T1000 (cell line): ENCODE data around the gene STAP1.
"Not testable (repeated sequence)": the region's sequence is repeated elsewhere in the genome, so short reads cannot be mapped to it uniquely, and the experiment has no call there.

Source experiments
- DNase-seq: peaks from one replicate; lab custom pipeline; 2025; ENCODE audit warnings: mixed read lengths; lab: John Stamatoyannopoulos, UW

The STAP1 gene, protein sequence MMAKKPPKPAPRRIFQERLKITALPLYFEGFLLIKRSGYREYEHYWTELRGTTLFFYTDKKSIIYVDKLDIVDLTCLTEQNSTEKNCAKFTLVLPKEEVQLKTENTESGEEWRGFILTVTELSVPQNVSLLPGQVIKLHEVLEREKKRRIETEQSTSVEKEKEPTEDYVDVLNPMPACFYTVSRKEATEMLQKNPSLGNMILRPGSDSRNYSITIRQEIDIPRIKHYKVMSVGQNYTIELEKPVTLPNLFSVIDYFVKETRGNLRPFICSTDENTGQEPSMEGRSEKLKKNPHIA

DNA sequence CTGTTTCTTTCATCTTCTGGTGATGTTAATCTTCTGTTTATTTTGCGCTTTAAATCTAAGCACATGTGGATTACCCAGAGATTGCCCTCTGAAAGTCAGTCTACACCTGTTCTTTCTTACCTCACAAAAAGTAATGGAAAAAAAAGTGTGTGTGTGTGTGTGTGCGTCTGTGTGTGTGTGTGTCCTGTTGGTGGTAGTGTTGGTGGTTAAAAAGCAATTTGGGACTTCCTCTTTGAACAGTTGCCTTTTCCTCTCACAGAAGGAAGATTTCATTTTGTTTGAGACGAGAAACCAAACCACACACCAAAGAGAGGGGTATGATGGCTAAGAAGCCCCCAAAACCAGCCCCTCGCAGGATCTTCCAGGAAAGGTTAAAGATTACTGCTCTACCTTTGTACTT is at the start of gene STAP1:
Gene STAP1, plus strand, starts transcription at position 235 of the 400 bp plus-strand sequence. Its CDS starts 83 bp downstream, at position 318.
- no peak for DNase-seq

DNA sequence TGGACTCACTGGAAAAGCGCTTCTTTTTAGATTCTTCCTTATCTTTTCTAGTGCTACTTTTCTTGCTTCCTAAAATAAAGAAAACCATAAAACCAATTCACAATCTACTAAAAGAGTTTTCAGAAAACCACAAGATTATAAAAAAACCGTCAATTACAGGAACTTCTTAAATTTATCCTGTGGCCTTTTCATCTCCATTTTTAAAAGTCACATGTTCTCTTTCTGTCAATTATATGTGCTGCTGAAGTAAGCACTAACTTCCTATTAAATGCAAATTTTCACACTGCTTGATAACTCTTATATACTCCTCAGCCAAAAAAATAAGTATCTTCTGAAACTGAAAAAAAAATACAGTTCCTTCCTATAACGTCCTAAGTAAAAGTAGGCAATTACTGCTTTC is 46.0 kb upstream of the STAP1 start:
- no peak for DNase-seq

DNA sequence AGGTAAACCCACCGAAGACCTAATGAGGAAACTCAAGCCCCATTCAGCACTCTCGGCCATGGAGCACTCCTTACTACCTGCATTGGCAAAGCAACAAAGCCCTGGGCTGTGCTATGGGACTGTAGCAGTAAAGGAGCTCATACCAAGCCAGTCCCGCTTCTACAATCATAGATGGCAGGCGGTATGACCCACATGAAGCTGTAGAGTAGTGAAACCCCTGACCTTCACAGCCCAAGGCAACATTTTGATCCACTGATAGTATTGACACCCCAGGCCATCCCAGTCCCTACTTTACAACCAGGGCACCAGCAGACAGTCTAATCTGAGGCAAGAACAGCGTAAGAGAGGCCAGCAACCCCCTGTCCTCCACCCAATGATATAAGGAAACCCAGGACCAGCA is 38.4 kb upstream of the STAP1 start:
- DNase-seq, result no peak

DNA sequence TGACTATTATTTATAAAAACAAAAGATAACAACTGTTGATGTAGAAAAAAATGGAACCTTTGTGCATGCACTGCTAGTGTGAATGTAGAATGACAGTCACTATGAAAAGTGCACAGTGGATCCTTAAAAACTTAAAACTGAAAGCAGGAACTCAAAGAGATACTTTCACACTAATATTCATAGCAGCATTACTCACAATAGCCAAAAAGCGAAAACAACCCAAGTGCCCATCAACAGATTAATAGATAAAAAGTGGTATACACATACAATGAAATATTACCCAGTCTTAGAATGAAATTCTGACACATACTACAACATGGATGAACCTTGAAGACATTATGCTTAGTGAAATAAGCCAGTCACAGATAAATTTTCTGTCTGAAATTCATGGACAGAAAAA is 37.0 kb upstream of the STAP1 start:
- no peak for DNase-seq

DNA sequence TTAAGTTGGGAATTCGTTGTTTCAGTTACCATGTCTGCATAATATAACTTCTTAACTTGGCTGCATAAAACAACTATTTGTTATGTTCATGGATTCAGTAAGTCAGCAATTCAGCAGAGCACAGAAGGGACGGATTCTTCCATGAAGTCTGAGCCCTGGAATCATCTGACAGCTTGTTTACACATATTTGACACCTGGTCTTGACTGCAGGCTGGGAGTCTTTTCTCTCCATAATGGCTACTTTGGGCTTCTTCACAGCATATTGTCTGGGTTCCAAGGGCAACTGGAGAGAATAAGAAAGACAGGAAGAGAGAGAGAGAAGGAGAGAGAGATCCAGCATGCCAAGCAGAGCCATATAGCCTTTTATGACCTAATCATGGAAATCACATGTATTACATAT is 36.3 kb upstream of the STAP1 start:
- DNase-seq, result no peak

DNA sequence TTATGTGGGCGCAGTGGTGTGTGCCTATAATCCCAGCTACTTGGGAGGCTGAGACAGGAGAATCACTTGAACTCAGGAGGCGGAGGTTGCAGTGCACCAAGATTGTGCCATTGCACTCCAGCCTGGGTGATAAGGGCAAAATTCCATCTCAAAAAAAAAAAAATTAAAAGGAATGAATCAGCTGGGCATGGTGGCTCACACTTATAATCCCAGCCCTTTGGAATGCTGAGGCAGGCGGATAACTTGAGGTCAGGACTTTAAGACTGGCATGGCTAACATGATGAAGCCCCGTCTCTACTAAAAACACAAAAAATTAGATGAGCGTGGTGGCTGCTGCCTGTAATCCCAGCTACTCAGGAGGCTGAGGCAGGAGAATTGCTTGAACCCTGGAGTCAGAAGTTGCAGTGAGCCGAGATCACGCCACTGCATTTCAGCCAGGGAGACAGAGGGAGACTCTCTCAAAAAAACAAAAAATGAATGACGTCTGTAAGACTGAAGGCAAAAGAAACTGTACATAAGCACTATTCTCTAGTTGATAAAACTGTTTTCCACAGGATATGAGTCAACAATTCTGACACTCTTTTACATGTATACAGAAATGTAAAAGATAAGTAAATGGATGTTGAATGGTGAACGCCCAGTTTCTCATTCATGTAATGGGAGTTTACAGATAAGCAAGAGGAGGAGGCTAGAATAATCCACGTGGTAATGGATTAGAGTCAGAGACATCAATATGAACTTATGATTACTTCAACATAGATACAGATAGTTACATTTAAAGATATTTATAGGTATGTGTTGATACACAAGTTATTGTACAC is 35.5 kb upstream of the STAP1 start:
- DNase-seq, result no peak

DNA sequence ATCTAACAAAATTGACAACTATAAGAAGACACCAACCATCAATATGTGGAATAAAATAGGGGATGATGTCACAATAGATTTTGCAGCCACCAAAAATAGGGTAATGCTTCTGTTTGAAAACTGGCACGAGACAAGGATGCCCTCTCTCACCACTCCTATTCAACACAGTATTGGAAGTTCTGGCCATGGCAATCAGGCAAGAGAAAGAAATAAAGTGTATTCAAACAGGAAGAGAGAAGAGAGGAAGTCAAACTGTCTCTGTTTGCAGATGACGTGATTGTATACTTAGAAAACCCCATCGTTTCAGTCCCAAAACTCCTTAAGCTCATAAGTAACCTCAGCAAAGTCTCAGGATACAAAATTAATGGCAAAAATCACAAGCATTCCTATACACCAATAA is 34.4 kb upstream of the STAP1 start:
- DNase-seq, result not testable (repeated sequence)

DNA sequence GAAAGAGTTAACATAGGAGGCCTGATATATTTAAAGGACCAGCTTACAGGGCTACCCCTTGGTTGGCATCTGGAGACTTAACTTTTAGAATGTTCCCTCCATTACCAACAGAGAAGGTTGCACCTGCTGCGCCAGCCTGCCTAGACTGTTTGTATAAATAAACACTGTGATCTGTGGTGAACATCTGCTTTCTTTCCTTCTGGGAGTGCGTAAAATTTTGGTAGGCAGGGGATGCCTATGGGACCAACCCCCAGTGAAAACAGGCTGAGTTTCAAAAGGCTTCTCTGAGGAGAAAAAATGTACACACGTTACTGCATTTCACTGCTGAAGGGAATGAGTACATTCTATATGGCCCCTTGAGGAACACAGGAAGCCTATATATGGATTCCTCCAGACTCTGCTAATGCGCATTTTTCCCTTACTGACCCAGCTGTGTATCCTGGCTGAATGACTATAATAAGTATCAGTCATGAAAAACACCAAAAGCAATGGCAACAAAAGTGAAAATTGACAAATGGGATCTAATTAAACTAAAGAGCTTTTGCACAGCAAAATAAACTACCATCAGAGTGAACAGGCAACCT is 27.1 kb upstream of the STAP1 start:
- DNase-seq, result no peak

DNA sequence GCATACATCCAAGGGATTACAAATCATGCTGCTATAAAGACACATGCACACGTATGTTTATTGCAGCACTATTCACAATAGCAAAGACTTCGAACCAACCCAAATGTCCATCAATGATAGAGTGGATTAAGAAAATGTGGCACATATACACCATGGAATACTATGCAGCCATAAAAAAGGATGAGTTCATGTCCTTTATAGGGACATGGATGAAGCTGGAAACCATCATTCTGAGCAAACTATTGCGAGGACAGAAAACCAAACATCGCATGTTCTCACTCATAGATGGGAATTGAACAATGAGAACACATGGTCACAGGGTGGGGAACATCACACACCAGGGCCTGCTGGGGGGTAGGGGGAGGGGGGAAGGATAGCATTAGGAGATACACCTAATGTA is 26.1 kb upstream of the STAP1 start:
- not testable (repeated sequence) for DNase-seq

DNA sequence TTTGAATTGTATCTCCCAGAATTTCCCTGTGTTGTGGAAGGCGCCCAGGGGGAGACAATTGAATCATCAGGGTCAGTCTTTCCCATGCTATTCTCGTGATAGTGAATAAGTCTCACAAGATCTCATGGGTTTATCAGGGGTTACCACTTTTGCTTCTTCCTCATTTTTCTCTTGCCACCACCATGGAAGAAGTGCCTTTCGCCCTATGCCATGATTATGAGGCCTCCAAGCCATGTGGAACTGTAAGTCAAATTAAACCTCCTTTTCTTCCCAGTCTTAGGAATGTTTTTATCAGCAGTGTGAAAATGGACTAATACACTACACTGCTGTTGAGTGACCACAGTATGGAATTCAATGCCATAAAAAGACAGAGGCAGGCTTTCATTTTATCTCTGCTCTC is 25.4 kb upstream of the STAP1 start:
- no peak for DNase-seq

DNA sequence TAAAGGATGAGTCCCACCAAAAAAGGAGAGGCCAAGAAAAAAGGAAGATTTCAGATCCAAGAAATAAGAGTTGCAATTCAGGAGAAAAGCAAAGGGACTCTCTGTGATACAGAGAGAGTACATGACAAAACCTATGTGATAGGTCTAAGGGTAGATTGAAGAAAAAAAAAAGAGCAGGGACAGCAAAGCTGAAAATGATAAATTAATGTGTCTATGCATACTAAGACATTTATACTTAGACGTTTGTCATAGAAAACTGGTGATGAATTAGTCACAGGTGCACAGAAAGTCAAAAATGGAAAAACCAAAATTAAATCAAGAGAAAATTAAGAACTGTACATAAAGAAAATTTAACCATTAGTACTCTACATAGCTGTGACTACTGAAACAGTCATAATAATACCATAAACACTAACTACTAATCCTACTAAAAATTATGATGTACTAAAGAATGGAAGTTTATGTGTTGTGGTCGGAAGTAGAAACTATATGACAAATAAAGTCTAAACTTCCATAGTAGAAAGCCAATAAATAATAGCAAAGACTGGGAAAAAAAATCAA is 23.2 kb upstream of the STAP1 start:
- no peak for DNase-seq

DNA sequence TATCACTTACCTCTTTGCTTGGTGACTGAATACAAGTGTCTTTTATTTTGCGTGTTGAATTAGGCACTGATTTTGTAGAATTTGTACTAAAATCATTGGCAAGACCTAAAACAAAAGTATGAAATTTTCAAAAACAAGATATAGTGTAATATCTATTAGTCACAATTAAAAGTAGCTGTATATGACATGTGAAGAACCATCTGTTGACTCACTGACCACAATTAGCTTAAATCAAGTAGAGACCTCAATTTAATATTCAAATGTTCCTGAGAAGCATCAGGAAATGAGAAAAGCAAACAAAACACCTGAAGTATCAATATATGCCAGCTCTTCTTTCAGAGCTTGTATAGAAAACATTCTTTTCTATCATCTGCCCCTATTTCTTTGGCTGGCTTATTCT is 18.7 kb upstream of the STAP1 start:
- no peak for DNase-seq

DNA sequence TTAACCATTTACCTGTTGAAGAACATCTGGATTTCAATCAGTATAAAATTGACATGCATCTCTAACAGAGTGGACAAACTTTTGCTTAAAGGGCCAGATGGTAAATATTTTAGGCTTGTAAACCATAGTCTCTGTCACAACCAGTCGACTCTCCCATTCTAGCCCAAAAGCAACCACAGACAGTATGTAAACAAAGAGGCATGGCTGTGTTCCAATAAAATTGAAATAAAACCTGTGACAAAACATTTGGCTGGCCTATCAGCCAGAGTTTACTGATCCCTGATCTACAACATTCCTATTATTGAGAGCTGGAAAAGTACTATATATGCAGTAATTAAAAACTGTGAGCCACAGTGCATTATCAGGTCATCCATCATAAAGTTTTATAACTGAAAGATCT is 16.5 kb upstream of the STAP1 start:
- no peak for DNase-seq

DNA sequence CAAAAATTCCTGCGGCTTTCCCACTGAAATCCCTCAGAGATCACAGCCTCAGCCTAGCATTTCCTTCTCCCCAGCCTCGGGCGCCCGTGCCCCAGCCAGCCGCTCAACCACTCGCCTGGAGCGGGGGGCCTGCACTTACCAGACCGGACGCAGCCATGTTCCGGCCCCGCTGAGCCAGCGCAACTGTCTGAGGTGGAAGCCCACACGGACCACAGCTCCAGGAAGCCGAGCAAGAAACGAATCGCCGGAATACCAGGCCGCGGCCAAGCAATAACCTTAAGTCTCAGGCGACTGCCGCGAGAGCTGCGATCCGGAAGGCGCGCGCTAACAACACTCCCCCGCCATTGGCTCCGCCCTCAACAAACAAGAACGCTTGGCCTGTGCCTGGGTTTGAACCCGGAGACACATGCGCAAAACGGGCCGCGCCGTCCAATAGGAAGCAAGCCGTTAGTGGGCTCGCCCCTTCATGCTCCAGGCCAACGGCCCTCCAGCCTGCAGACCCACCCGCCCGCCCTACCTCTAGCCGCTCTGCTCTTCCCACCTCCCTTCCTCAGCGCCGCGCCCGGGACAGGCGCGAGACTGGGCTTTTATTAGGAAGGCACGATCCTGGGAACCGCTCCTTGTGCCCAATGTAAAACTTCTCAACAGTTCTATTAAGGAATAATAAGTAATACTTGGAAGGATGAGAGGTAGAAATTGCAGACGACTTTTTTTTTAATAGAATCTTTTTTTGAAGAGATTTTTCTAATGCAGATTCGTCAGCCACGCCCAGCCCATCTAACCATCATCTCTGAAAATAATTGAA is 13.1 kb upstream of the STAP1 start, which contains the start of gene CENPC:
Gene CENPC, minus strand, starts transcription at position 305 of the 805 bp plus-strand sequence. Its CDS starts 148 bp downstream, at position 157.
- peak; percentile 92 for DNase-seq

DNA sequence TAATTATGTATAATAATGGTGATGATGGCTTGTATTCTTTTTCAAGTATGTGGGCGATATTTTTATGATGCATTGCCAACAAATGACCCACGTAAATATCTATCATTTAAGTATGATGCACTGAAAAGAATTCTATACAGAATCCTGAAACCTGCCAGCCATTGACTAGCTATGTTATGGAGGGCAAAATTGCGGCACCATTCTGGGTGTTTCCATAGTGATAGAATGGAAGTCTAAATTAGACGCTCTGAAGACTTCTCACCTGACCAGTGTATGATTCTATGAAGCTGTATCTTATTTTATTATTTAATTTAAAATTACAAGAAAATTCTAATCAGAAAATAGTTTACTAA is 12.5 kb upstream of the STAP1 start:
- no peak for DNase-seq

DNA sequence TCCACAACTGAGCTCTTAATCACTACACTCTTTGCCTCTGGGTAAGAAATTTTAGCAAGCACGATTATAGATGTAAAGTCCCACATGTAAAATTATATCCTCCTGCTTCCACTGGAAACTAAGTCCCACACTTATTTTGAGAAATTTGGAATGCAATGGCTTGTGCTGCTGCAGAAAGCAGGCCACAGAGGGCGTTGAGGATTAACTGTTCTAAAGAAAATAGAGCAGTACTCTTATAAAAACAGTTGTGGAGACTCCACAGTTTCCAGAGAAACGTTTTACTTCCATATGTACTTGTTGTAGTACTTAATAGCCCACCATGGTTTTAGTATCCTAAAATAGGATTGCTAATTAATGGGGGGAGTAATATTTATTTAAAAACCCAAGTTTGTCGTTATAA is 11.6 kb upstream of the STAP1 start:
- DNase-seq, result no peak

DNA sequence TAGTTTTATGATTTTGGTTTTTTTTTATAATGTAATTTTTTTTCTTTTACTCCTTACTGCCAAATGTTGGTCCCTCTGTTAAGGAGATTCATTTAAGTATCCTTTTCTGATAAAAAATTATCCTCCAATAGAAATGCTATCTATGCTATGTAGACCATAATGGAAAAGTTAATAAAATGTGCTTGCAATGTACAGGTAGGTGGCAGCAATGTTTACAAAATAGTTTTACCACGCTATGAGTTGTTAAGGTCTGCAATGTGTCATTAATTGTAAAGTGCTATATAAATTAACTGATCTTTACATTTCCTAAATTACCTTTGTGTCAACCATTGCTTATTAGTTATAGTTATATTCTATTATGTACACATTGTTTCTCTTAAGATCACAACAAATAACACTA is 9.4 kb upstream of the STAP1 start:
- DNase-seq, result no peak

DNA sequence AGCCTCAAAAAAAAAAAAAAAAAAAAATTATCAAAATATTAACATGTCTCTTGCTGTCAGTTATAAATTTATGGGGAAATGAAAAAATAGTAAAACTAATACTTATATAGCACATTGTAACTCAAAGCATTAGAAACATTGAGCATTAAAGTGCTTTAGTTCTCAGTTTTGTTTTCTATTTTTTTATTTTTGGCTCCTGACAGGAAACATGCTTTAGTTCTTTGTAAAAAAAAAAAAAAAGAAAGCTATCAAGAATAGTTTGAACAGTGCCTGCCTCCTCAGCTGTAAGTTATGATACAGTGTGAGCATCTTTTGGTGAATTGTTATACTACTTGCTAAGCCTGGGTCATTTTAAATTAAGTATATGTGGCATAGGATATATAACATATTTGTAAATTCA is 8.1 kb upstream of the STAP1 start:
- DNase-seq, result no peak

DNA sequence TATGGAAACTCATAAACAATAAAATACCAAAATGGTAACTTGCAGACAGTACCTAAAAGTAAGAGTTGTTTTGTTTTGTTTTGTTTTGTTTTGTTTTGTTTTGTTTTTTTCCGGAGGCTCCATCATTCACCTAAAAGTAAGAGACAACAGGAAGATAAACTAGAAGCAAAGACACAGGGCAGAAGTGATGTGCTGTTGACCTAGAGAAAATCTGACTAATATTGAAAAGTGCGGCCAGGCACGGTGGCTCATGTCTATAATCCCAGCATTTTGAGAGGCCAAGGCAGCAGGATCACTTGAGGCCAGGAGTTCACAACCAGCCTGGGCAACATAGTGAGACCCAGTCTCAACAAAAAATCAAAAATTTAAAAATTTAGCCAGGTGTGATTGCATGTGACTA is 7.7 kb upstream of the STAP1 start:
- DNase-seq, result no peak

DNA sequence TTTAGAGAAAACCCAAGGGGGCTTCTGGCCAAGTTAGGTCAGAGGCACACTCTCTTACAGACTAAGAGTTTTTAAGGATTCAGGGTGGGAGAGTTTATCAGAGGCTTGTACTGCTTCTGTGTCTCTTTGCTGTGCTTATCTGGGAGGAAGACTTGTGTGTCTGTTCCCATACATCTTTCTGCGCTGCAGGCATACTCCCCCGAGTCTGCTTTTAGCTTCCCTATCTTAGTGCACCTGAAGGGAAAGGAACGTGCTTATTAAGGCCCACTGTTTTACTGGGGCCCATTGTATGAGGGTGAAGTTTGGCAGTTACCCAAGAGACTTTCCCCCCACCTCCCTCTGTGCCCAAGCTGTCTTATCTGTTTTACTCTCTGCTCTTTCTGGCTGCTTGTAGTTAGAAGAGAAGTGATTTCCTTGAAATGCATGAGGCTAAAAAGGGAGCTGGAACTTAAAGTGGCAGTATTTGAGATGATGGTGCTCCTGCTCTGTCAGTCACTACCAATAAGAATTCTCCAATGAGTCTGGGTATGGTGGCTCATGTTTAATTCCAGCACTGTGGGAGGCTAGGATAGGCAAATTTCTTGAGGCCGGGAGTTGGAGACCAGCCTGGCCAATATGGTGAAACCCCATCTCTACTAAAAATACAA is 6.3 kb upstream of the STAP1 start:
- not testable (repeated sequence) for DNase-seq

DNA sequence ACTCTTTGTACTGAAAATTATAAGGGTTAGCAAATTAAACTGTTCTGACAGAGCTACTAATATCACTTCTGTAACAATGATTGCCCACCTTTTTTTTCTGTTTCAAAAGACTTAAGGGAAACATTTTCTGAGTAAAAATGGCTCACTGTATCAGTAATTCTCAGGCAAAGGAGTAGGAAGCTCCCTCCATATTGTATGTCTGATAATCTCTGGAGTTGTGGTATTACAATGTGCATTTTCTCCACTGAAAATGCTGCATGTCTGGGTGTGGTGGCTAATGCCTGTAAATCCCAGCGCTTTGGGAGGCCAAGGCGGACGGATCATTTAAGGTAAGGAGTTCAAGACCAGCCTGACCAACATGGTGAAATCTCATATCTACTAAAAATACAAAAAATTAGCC is 4.4 kb upstream of the STAP1 start:
- DNase-seq, result no peak
